Stimulated activated CD4-positive, alpha-beta T cell treated with anti-CD3 and anti-CD28 coated beads, Interleukin-4, amount 100 ng/mL, for 24 hours (primary cell): Measurements from ENCODE around the gene SFT2D3.

Experiments used
- DNase-seq: peaks from one replicate; pipeline ENCODE4 v3.0.0-alpha.2; 2020

SFT2D3 gene

GRCh38 chr2:127683757-127684156, 17.5 kb upstream of the SFT2D3 start:
- DNase-seq = no peak

GRCh38 chr2:127685410-127686080, 15.8 kb upstream of the SFT2D3 start:
- no peak for DNase-seq

DNA sequence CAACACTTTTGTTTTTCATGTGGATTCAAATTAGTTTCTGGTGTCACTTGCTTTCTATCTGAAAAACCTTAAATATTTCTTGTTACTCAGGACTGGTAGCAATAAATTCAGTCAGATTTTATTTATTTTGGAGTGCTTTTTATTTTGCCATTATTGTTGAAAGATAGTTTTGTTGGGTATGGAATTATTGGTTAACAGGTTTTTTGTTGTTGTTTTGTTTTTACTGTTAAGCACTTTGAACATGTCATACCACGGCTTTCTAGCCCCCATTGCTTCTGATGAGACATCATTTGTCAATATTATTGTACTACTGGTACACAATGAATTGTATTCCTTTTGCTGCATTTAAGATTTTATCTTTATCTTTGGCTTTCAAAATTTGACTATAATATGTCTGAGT, 12.9 kb upstream of the SFT2D3 start:
- DNase-seq = no peak

DNA sequence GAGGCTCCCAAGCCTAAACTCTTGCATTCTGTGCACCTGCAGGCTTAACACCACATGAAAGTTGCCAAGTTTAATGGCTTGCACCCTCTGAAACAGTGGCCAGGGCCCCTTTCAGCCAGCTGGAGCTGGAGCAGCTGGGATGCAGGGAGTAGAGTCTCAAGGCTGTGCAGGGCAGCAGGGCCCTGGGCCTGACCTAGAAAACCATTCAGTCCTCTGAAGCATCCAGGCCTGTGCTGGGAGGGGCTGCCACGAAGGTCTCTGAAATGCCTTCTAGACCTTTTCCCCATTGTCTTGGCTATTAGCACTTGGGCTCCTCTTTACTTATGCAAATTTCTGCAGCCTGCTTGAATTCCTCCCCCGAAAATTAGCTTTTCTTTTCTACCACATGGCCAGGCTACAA, 10.6 kb upstream of the SFT2D3 start:
- DNase-seq = no peak

DNA sequence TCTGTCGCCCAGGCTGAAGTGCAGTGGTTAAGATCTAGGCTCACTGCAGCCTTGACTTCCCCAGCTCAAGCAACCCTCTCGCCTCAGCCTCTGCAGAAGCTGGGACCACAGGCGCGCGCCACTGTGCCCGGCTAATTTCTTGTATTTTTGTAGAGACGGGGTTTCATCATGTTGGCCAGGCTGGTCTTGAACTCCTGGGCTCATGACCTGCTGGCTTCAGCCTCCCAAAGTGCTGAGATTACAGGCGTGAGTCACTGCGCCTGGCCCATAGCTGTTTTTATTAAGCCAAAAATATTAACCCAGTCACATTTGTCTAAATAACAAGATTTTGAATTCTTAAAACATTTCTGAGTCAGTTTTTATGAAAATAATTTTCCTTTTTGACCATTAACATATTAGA, 6.3 kb upstream of the SFT2D3 start:
- no peak for DNase-seq

- DNase-seq = peak; percentile 42
These were observed 5.5 kb upstream of the SFT2D3 start for GRCh38 chr2:127695491-127696472.

DNA sequence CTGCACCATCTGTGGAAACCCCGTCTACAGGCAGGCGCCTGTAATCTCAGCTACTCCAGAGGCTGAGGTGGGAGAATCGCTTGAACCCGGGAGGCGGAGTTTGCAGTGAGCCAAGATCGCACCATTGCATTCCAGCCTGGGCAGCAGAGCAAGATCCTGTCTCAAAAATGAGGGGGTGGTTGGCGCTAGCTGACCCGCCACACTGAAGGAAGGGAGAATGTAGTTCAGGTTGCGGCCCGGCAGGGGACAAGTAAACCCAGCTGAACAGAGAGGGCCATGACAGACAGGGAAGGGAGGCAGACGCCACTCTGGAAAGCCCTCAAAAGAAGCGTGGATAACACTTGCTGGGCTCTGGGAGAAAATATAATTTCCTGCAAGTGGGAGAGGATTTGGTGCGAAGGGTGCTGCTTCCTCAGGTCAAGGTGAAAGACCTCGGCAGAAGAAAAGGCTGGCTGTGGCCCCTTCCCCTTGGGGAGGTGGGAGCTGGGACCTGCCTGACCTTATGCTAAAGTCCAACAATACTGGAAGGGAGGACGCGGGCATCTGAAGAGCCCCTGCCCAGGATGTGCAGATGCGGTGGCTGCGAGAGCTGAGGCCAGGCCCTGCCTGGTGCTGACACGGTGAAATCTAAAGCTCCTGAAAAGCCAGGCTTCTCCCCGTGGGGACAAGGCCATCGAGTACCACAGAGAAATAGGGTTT, 3.7 kb upstream of the SFT2D3 start:
- no peak for DNase-seq

DNA sequence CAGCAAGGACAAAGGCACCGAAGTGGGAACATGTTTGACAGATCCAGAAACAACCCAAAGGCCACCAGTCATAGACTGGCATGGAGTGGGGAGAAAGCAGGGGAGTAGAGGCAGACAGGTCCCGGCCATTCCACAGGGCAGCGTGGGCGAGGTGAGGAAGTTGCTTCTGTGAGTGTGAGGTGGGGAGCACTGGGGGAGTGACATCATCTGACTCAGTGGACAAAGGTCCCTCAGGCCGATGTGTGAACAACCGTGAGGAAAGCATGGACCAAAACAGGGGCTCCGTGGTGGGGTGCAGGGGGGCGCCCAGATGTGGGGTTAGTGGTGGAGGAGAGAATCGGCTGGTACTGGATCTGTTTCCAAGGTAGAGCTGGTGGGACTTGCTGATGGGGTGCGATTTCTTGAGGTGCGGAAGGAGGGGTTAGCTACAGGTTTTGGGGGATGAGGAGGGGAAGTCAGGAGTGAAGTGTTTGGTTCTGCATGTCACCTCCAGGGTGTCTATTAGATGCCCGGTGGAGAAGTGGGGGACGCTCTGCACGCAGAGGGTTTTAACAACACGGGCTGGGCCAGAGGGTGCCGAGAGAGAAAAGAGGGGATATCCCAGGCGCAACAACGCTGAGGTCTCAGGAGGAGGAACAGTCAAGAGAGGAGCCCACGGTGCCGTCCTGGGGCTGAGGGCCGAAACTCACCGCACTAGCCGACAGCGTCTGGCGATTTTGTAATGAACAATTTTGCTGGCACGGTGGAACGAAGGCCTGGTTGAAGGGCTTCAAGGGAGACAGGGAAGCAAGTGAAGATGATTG, 2.5 kb upstream of the SFT2D3 start:
- DNase-seq = no peak

GRCh38 chr2:127700527-127701192, 637 bp upstream of the SFT2D3 start:
- peak; percentile 20 for DNase-seq

DNA sequence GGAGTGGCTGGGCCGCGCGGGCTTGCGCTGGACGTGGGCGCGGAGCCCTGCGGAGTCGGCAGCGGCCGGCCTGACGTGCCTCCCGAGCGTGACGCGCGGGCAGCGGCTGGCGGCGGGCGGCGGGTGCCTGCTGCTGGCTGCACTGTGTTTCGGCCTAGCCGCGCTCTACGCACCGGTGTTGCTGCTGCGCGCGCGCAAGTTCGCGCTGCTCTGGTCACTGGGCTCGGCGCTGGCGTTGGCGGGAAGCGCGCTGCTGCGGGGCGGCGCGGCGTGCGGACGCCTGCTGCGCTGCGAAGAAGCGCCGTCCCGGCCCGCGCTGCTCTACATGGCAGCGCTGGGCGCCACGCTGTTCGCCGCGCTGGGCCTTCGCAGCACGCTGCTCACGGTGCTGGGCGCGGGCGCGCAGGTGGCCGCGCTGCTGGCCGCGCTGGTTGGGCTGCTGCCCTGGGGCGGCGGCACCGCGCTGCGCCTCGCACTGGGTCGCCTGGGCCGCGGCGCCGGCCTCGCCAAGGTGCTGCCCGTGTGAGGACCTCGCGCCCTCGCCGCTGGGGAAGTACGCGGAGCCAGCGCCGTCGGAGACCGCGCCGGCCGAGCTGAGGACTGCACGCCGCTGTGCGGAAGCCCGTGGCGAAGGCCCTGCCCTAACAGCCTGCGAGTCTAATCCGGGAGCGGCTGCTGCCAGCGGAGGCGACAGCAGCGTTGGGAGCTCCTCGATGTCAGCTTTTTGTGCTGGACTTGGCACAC, 526 bp downstream of the SFT2D3 start:
- peak; percentile 79 for DNase-seq

- no peak for DNase-seq
These were observed 1.2 kb downstream of the SFT2D3 start for GRCh38 chr2:127702395-127703009.

DNA sequence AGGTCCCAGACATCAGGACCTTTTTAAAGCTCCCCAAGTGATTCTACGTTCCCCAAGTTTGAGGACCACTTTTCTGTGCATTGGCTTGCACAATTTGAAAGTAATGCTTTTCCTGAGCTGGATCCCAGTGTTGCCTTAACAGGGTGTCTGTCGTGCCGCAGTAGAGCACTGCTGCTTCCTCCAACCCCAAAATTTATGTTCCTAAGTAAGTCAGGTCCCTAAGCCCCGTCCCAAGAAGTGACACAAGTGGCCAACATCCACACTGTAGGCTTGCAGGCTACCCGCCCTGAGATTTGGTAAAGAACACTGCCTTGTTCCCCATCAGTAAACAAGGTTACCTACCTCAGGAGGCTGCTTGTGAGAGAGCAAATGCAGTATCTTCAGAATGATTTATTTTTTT, 2.0 kb downstream of the SFT2D3 start:
- no peak for DNase-seq

DNA sequence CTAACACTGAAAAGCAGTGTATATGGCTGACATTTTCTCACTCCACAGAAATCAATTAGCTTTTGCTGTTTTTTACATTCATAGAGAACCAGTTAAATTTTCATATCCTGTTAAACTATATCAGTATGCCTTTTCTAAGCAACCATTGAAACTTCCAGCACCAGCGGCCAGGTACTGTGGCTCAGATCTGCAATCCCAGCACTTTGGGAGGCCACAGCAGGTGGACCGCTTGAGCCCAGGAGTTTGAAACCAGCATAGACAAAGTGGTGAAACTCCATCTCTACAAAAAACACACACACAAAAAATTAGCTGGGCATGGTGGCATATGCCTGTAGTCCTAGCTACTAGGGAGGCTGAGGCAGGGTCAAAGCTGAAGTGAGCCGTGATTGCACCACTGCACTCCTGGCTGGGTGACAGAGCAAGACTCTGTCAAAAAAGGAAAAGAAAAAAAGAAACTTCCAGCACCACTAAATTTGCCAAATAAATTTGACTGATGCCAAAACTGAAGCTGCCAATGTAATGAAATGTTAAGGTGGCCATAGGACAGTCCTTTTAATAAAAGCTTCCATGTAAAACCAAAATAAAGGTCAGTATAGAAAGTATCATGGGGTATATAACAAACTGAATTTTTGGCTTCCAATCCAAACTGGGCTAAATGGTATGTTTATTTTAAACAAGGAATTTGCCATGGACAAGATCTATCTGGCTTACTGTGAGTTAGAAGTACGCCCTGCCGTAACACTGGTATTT, 3.5 kb downstream of the SFT2D3 start:
- no peak for DNase-seq

GRCh38 chr2:127705391-127706065, 4.2 kb downstream of the SFT2D3 start:
- DNase-seq = no peak

- DNase-seq = no peak
These were observed 5.1 kb downstream of the SFT2D3 start for GRCh38 chr2:127706215-127706990.

DNA sequence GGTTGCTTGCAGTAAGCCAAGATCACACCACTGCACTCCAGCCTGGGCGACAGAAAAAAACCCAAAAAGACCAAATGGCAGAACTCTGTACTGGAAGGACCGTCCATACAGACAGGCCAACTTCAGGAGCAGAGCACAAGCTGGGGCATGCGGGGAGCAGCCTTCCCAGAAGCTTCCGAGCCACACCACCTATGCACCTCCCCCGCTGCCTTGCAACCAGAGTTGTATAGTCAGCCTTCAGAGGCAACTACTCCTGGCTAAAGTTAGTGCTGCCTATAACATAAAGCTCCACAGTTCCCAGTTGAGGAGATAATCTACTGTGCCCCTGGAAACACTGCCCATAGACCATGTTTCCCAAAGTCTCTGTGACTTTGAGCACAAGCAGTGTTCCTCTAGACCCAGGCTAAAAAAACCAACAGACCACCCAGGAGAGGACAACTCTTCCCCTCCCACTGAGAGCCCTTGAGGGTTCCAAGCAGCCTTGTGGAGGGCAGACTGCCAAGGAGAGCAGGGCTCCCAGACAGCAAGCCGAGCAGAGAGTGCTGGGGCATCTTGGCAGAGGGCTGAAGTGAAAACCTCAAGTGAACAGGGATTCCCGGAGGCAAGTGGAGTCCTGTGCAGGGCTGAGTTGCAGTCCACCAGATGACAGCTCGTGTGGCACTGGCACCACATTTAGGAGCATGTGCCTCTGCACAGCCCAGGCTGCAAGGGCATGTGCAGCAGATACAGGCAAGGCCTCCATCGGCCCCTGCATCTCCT, 6.8 kb downstream of the SFT2D3 start:
- no peak for DNase-seq

GRCh38 chr2:127709336-127709735, 8.0 kb downstream of the SFT2D3 start:
- no peak for DNase-seq

DNA sequence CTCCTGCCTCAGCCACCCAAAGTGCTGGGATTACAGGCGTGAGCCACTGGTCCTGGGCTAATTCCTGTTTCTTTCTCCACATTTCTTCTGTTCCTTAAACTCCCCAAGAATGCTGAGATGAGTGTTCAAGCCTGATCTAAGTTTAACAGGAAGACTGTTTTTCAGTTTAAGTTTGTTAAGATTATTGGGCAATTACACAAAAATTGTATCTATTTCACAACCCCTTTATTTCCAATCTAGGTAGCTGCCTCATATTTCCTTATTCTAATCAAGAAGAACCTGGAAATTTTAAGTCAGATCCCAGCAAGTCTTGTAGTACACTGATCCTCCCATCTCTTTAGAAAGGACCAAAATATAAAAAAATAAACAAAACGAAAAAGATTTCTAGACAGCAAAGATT, 11.7 kb downstream of the SFT2D3 start:
- DNase-seq = no peak
